ENCODE results near the gene OFD1. TPM values are rescaled to one million over a fixed set of nuclear protein-coding genes. Genes with fewer than 3 reads are reported as not detected.
A peak's percentile ranks its signal among the peaks of the same experiment; 100 is the strongest.
"Not testable (repeated sequence)": the region's sequence is repeated elsewhere in the genome, so short reads cannot be mapped to it uniquely, and the experiment has no call there.

OFD1 gene
- total RNA-seq, 4 donors from 2014 or later: 20.8 to 135 (median 49.4) TPM

- H3K9me3 ChIP-seq: no peaks in the 10 kb centered on the region
- H3K4me3 ChIP-seq: no peak overlapping the region
- H3K4me1 ChIP-seq: no peaks in the 10 kb centered on the region
- H3K27me3 ChIP-seq: no peaks in the 10 kb centered on the region
- H3K36me3 ChIP-seq: peaks cover 0 to 9% (median 0%) of the 10 kb centered on the region in 3 donors
- peak overlapping the region in 1 of 4 donors; percentile 45 for H3K27ac ChIP-seq
- no peak for DNase-seq
- TF ChIP-seq POLR2A (IDR thresholded peaks at IDR 0.05): no peak
- TF ChIP-seq CTCF (IDR thresholded peaks at IDR 0.05): no peak
Observed at GRCh38 chrX:13717700-13718472, 16.7 kb upstream of the OFD1 start.

- Histone ChIP-seq H3K27me3 (no peaks in the 10 kb centered on the region), H3K4me1 (no peaks in the 10 kb centered on the region), H3K27ac (peak overlapping the region in 1 of 4 donors; percentile 45), H3K4me3 (no peak overlapping the region), H3K36me3 (peaks cover 0 to 9% (median 0%) of the 10 kb centered on the region in 3 donors), H3K9me3 (no peaks in the 10 kb centered on the region)
- TF ChIP-seq POLR2A (IDR thresholded peaks at IDR 0.05): no peak
- TF ChIP-seq CTCF (IDR thresholded peaks at IDR 0.05): no peak
- no peak for DNase-seq
Observed at GRCh38 chrX:13719192-13719856, 15.2 kb upstream of the OFD1 start.

- H3K27ac ChIP-seq: peak overlapping the region in 1 of 4 donors; percentile 59
- no peaks in the 10 kb centered on the region for H3K9me3 ChIP-seq
- no peak for TF ChIP-seq CTCF (IDR thresholded peaks at IDR 0.05)
- TF ChIP-seq POLR2A (IDR thresholded peaks at IDR 0.05): no peak
- H3K27me3 ChIP-seq: no peaks in the 10 kb centered on the region
- no peak overlapping the region for H3K4me3 ChIP-seq
- no peak for DNase-seq
- no peaks in the 10 kb centered on the region for H3K4me1 ChIP-seq
- no peaks in the 10 kb centered on the region for H3K36me3 ChIP-seq
Observed at GRCh38 chrX:13721371-13721770, 13.2 kb upstream of the OFD1 start.

GRCh38 chrX:13721819-13722519 lies 12.6 kb upstream of the OFD1 start:
- no peaks in the 10 kb centered on the region for H3K4me1 ChIP-seq
- H3K36me3 ChIP-seq: no peaks in the 10 kb centered on the region
- peak overlapping the region in 2 of 4 donors; percentile 10 to 59 for H3K27ac ChIP-seq
- DNase-seq: no peak
- no peak overlapping the region for H3K4me3 ChIP-seq
- H3K9me3 ChIP-seq: no peaks in the 10 kb centered on the region
- H3K27me3 ChIP-seq: no peaks in the 10 kb centered on the region
- no peak for TF ChIP-seq POLR2A (IDR thresholded peaks at IDR 0.05)
- no peak for TF ChIP-seq CTCF (IDR thresholded peaks at IDR 0.05)

GRCh38 chrX:13724878-13725277 lies 9.7 kb upstream of the OFD1 start:
- H3K27me3 ChIP-seq, H3K36me3 ChIP-seq, H3K9me3 ChIP-seq, H3K4me3 ChIP-seq, H3K4me1 ChIP-seq: not testable (repeated sequence)
- peak in 2 of 3 donors; percentile 37 to 62 for DNase-seq
- peak overlapping the region in 2 of 4 donors; percentile 14 to 17 for H3K27ac ChIP-seq

GRCh38 chrX:13726583-13726982 lies 8.0 kb upstream of the OFD1 start:
- H3K4me1 ChIP-seq, H3K4me3 ChIP-seq, H3K27ac ChIP-seq, H3K27me3 ChIP-seq, H3K9me3 ChIP-seq, DNase-seq, H3K36me3 ChIP-seq: not testable (repeated sequence)

- not testable (repeated sequence) for H3K27ac ChIP-seq, H3K27me3 ChIP-seq, H3K9me3 ChIP-seq, DNase-seq, H3K36me3 ChIP-seq, H3K4me1 ChIP-seq, H3K4me3 ChIP-seq
Observed at GRCh38 chrX:13730523-13730922, 4.0 kb upstream of the OFD1 start.
